Endometrial microvascular endothelial cells (primary cell): ENCODE data around the gene DYNC2H1. TPM values are rescaled to one million over a fixed set of nuclear protein-coding genes. Genes with fewer than 3 reads are reported as not detected.

Experiments used
- in situ Hi-C: cut with HindIII; loops from 2 replicates; pipeline ENCODE4 v1.10.0; 2017; ENCODE audit warnings: low sequenced_read_pairs, low pct_unique_long_range_greater_than_20kb; ENCODE audit errors: inconsistent ontology term
- total RNA-seq: library from RNA; depleted of rRNA; stranded (reverse); fragments of >200 nt; gene quantifications from one replicate; pipeline ENCODE4 v1.2.3, GENCODE V29; 2015; ENCODE audit errors: inconsistent ontology term

DYNC2H1 gene
- 8.4 TPM for total RNA-seq

GRCh38 chr11:103108933-103109817, at the start of gene DYNC2H1:
DYNC2H1 (plus strand) TSS chr11:103109426; CDS start chr11:103109575, 149 bp downstream.
- in situ Hi-C loops: no loop called here

- in situ Hi-C loops: no loop called here
Observed at GRCh38 chr11:103061656-103062055, 47.6 kb upstream of the DYNC2H1 start.

- in situ Hi-C loops: no loop called here
Observed at GRCh38 chr11:103067118-103067517, 42.1 kb upstream of the DYNC2H1 start.

GRCh38 chr11:103069367-103069766, 39.9 kb upstream of the DYNC2H1 start:
- in situ Hi-C loops: no loop called here

GRCh38 chr11:103070142-103070541, 39.1 kb upstream of the DYNC2H1 start:
- in situ Hi-C loops: no loop called here

GRCh38 chr11:103071008-103071407, 38.2 kb upstream of the DYNC2H1 start:
- in situ Hi-C loops: no loop called here

- in situ Hi-C loops: no loop called here
Observed at GRCh38 chr11:103076361-103076760, 32.9 kb upstream of the DYNC2H1 start.

- in situ Hi-C loops: no loop called here
Observed at GRCh38 chr11:103077554-103077953, 31.7 kb upstream of the DYNC2H1 start.

- in situ Hi-C loops: no loop called here
Observed at GRCh38 chr11:103078710-103079109, 30.5 kb upstream of the DYNC2H1 start.

GRCh38 chr11:103079833-103080232, 29.4 kb upstream of the DYNC2H1 start:
- in situ Hi-C loops: no loop called here

- in situ Hi-C loops: no loop called here
Observed at GRCh38 chr11:103085758-103086365, 23.4 kb upstream of the DYNC2H1 start.

GRCh38 chr11:103086461-103086860, 22.8 kb upstream of the DYNC2H1 start:
- in situ Hi-C loops: no loop called here

- in situ Hi-C loops: no loop called here
Observed at GRCh38 chr11:103091064-103091800, 18.0 kb upstream of the DYNC2H1 start.

- in situ Hi-C loops: no loop called here
Observed at GRCh38 chr11:103091801-103092524, 17.3 kb upstream of the DYNC2H1 start, which contains the start of gene DCUN1D5. DCUN1D5 (minus strand) TSS chr11:103092160; CDS start chr11:103091872, 288 bp downstream.

- in situ Hi-C loops: no loop called here
Observed at GRCh38 chr11:103097279-103097678, 11.9 kb upstream of the DYNC2H1 start.

- in situ Hi-C loops: no loop called here
Observed at GRCh38 chr11:103109818-103110388, 677 bp downstream of the DYNC2H1 start.

GRCh38 chr11:103110391-103110790, 1.2 kb downstream of the DYNC2H1 start:
- in situ Hi-C loops: no loop called here

- in situ Hi-C loops: no loop called here
Observed at GRCh38 chr11:103111400-103111799, 2.2 kb downstream of the DYNC2H1 start.
